ENCODE data around the gene PLXND1. TPM values are rescaled to one million over a fixed set of nuclear protein-coding genes. Genes with fewer than 3 reads are reported as not detected.
A peak's percentile ranks its signal among the peaks of the same experiment; 100 is the strongest.

The PLXND1 gene
- total RNA-seq, 1 experiment from 2014 or later: 63.2 TPM

DNA sequence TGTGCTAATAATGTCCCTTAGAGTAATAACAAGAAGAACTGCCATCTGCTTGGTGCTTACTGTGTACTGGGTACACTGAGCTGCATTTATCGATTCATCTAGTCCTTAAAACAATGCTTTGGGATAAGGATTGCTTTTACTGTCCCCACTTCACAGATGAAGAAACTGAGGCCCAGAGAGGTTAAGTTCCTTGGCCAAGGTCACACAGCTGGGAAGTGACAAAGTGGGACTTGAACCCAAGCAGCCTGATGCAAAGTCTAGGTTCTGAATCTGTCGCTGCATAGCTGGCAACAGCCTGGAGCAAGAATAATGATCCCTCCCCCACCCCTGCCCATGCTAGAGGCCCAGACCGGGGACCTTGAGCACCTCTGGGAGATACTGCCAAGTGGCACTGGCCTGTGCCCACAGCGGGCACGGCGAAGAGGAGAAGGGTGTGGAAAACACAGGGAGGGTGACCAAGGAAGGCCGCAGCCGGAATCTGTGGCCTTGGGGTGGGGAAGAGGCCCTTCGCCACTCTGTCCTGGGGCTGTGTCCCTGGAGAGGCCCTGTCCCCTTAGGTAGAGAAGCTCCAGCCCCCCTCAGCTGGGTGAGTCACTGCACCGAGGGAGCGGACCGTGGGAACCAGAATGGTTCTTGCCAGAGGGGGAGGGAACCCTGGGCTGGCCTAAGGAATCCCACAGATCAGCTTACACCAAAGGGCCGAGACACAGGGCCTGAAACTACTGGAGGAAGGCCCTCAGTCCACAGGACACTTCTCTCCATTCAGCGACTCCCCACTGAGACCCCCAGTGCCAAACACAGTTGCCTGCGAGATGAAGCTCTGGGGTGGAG, 3.5 kb downstream of the PLXND1 start:
- peak; percentile 77 for DNase-seq (ENCODE audit: low read depth)

DNA sequence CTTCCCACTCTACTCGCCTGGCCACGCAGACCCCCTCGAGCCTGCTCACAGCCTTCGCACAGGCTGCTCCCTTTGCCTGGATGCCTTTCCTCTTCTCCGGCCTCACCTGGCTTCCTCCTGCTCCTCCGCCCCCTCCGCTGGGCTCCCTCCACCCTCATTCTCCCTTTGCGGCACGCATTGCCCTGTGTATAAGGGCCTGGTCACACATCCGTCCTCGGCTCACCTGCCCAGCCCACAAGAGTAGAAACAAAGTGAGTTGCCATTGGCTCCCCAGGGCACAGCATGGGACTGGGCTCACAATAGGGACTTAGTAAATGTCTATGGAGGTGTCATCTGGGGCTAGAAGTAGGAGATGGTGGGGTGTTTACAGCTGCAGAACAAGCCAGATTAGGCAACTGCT, 4.2 kb downstream of the PLXND1 start:
- no peak for DNase-seq (ENCODE audit: low read depth)

DNA sequence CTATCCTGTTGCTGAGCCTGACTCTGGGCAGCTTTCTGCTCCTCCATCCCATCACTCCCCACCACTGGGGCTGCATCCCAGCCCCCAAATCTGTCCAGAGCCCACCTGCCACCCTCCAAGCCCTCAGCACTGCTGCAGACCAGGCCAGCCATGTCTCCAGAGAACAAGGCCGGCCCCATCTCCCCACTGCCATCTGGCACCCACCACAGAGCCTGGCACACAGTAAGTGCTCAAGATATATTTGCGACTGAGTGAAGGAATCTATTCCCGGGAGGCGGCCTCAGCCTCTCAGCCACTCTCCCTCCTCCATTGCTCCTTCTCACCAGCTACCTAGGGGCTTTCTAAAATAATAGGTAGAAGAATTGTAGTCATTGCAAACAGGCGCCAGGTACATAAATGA, 4.8 kb downstream of the PLXND1 start:
- no peak for DNase-seq (ENCODE audit: low read depth)

DNA sequence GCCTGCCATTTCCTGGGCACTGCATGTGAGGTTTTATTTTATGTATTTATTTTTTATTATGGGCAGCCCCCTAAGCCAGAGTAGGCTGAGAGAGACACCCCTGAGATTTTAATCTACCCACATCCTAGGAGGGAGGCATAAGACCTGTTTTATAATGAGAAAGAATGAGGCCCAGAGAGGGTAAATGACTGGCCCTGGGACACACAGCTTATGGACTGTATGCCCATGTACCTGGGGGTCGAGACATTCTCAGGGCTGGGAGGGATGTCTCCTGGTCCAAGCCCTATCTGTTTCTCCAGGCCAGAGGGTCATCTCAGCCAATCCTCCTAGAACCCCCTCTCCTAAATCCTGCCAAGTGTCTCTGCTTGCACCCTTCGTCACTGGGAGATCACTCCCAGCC, 6.1 kb downstream of the PLXND1 start:
- DNase-seq (ENCODE audit: low read depth): no peak

GRCh38 chr3:129599607-129600006, 6.9 kb downstream of the PLXND1 start:
- peak; percentile 66 for DNase-seq (ENCODE audit: low read depth)

DNA sequence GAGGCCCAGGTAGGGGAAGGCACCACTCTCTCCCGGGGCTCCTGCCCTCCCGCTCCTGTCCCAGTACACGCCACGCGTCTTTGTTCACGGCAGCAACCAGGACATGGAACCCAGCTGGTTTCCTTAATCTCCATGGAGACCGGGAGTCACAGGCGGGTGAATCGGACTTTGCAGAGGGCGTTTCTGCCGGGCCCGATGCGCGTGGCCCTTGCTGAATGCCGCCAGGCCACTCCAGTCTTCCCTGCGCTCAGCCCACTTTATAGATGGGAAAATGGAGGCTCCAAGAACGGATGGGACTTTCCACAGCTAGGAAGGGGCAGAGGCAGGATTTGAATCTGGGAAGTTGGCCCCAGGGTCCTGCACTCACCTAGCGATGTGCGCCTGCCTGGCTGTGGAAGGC, 7.4 kb downstream of the PLXND1 start:
- DNase-seq (ENCODE audit: low read depth): no peak

GRCh38 chr3:129598484-129598883, 8.0 kb downstream of the PLXND1 start:
- no peak for DNase-seq (ENCODE audit: low read depth)

DNA sequence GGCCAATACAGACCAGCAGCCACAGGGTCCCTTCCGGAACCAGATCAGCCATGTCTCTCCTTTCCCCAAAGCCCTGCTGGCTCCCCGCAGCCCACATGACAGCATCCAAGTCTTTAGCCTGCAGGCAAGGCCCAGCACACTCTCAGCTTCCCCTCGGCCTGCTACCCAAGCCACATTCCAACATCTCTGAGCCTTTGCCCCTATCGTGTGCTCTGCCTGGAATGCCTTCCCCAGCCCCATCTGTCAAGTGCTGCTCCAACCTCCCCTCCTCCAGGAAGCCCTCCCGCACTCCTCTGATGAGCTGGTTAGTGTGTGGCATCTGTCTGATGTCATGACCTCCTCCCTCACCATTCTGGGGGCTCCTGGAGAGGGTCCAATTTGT, 8.5 kb downstream of the PLXND1 start:
- no peak for DNase-seq (ENCODE audit: low read depth)

- no peak for DNase-seq (ENCODE audit: low read depth)
Measured at GRCh38 chr3:129597087-129597999, 9.1 kb downstream of the PLXND1 start.

DNA sequence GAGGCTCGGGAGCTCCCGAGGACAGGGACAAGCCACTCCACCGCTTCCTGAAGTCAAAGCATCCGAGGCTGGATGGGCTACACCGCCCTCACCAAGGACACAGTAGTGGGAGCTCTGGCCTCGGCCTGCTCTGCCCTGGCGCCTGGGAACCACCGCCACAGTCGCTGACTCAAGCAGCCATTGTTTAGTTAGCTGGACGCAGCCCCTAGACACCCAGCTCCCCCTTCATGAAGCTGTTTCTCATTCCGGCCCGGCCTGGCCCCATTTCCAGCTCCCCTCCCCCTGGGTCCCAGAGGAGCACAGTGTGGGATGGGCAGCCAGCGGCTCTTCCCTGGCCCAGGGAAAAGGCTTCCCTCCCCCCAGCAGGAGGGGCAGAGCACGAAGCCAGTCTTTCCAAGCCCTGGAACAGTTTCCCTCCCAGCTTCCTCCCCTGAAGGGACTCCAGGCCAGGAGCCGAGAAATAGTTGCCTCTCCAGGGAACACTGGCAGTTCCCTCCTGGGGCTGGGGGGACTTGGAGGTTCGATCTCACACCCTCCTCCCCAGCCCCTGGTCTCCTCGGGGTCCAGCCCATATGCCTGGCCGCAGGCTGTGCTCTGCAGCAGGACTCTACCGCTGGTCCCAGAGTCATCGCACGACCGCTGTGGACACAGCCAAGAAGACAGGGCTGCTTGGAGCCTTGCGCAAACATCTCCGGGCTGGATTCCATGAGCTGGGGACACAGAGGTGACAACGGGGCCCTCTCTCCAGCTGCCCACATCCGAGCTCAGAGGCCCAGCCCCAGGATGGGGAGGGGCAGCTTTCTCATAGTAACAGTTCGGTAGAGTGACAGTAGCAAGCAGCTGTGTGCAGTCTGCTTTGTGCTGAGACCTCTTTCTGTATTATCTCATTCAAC, 10.0 kb downstream of the PLXND1 start:
- DNase-seq (ENCODE audit: low read depth): peak; percentile 91

GRCh38 chr3:129595544-129596193, 10.8 kb downstream of the PLXND1 start:
- DNase-seq (ENCODE audit: low read depth): no peak

DNA sequence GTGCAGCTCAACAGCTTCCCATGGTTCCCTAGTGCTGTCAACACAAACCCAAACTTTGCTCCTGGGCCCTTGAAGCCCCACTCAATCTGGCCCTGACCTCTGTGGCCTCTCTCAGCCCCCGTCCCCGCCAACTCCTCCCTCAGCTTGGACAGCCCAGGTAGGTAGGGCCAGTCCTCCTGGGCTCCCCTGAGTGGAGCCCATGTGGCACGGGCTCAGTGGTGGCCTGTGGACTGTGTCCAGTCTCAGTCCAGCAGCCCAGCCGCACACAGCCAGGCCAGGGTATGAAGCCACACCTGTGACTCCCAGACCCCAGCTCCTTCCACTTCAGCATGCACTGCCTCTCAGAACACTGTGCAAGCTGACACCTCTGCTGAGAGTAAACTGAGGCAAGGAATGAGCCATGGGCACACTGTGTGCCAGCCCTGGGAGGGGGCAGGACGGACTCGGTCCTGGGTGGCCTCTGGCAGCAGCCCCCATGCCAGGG, 11.5 kb downstream of the PLXND1 start:
- no peak for DNase-seq (ENCODE audit: low read depth)

DNA sequence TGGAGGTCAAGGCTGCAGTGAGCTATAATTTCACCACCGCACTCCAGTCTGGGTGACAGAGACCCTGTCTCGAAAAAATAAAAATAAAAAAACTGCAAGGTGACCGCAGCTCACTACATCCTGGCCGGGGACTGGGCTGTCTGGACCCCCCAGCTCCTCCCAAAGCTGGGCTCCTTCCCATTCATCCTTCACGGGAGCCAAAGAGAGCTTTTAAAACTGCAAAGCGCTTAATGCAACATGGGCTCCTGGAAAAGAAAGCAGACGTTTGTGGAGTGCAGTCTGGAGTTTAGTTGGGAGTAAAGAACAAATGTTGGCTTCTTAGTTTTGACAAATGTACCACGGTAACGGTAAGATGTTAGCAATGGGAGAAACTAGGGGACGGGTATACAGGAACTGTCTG, 12.1 kb downstream of the PLXND1 start:
- no peak for DNase-seq (ENCODE audit: low read depth)

- DNase-seq (ENCODE audit: low read depth): no peak
Measured at GRCh38 chr3:129593595-129594339, 12.7 kb downstream of the PLXND1 start.

DNA sequence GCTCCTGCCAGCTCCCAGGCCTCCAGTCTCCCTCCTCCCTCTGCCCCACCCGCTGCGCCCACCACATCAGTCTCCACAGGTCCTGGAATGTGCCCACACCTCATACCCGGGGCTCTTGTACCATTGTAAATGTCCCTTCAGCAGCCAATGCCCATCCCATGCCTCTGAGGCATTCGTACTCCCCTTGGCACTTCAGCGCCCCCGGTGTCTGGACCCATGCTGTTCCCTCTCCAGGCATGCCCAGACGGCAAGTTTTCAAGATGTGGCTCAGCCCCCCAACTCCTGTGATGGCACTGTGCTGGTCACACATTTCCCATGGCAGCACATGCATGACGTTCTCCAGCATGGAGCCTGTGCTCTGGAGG, 13.3 kb downstream of the PLXND1 start:
- no peak for DNase-seq (ENCODE audit: low read depth)

DNA sequence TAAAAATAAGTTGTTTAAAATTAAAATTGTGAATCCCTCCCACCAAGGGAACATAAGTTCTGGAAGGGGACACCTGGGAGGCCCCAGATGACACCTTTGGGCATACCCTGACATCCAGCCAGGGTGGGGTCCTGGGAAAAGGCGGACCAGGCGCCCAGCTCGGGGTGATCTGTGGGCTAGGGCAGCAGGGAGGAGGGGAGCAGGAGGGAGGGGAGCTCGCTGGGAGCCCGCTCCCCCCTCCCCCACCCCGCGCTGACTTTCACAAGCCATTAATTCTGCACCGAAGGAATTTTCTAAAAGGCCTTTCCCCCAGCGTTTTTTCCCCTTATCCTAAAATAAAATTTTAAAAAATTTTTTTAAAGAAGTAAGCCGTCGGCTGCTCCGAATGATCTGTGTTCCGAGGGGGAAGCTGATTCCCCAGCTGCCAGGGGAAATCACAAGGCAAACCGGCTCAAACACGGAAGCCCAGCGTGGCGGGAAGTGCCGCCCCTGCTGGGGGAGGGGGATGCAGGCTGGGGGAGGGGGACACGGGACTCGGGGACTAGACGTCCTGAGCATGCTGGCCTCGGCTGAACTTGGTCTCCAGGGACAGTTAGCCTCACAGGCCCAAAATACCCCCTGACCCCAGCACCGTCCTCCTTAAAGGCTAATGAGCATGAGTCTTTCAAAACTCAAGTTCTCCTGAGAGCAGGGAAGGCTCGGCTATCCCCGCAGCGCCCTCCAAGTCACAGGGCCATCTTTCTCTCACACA, 13.9 kb downstream of the PLXND1 start:
- no peak for DNase-seq (ENCODE audit: low read depth)

DNA sequence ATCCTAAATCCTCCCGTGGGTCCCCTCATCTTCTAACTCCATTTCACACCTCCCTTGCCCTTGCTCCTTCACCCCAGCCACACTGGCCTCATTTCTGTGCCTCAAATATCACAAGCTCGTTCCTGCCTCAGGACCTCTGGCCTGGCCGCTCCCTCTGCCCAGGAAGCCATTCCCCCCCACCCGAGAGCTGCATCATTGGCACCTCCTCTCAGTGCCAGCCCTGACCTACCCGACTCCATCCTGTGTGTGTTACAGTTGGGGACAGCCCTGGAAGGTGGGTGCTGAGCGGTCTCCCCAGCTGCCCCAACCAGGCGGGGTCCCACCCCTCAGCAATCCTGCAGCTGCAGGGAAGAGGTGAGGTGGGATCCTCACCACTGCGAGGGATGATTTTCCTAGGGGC, 14.5 kb downstream of the PLXND1 start:
- no peak for DNase-seq (ENCODE audit: low read depth)

GRCh38 chr3:129590215-129590614, 16.3 kb downstream of the PLXND1 start:
- DNase-seq (ENCODE audit: low read depth): no peak

- no peak for DNase-seq (ENCODE audit: low read depth)
Measured at GRCh38 chr3:129587566-129588210, 18.8 kb downstream of the PLXND1 start.
